Kidney glomerular epithelial cell (primary cell): Measurements from ENCODE around the gene WWOX.

Experiments used
- DNase-seq: peaks from one replicate; lab custom pipeline; 2025; lab: John Stamatoyannopoulos, UW

WWOX gene

DNA sequence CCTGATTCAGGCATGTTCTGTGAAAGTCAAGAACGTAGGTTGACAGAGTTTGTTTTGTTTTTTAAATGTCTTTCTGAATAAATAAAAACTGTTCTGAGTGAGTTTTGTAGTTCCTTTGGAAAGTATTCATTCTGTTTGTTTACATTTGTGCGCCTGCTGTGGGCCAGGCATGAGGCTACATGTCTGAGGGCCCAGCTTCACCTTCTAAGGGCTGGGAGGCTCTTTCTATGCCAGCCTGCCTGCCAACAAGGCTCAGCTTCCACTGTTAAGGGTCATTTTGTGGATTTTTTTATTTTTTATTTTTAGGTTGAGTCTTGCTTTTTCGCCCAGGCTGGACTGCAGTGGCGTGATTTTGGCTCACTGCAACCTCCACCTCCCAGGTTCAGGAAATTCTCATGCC lies 6.1 kb downstream of the WWOX start:
- no peak for DNase-seq

DNA sequence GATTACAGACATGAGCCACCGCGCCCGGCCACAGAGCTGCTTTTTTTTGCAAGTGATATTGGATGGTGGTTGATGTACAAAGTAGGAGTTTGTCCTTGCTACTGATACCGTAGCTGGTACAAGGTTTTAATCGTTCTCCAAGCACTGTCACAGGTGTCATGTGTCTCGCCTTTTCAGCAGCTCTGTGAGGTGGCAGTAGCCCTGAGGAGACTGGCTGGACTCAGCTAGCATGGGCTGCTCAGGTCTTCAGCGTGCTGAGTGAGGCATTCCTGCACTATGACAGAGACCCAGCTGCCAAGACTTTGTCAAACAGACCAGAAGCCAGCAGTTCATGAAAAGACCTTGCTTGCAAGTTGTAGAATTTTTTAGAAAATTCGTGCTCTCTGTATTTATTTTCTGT lies 7.2 kb downstream of the WWOX start:
- no peak for DNase-seq

DNA sequence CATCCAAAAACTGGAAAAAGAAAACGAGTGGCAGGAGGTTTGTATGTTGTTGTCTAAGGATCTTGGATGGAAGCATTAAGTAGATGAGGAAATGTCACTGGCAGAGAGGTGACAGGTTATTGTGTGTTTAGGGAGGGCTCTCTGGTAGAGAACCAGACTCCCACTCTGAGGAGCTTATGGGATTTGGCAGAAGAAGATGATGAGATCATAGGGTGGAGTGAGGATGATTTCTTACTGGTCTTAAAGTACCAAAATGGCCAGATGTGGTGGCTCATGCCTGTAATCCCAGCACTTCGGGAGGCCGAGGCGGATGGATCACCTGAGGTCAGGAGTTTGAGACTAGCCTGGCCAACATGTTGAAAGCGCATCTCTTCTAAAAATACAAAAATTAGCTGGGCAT lies 9.0 kb downstream of the WWOX start:
- no peak for DNase-seq

DNA sequence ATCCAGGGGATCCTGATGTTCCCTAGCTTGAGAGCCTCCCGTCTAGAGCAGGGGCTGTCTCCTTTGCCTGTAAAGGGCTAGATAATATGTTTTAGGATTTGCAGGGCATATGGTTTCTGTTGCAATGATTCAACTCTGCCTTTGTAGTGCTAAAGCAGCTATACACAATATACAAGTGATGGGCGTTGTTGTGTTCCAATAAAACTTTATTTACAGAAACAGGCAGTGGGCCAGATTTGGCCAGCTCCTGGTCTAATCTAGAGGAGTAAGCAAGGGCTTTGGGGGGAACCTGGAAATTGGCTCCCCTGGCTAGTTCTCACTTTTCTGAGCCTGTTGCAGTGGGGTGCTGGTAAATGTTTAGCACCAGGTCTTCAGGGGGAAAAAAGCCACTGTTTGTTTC lies 13.8 kb downstream of the WWOX start:
- DNase-seq, result no peak

DNA sequence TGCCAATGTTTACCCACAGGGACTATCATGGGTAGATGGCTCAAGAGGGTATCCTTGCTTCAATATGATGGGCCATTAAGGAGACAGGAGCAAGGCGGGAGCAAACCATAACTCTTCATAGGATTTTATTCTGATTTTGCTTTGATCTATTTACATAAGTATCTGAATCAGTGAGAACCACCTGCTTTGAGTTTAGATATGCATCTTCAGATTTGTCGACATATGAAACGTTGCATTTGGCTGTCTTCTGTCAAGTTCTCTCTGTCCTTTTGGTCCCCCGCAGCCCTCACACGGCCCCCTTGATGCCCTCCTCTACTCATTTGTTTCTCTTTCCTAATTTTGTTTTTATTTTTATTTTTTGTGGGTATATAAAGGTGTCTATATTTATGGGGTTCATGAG lies 16.2 kb downstream of the WWOX start:
- DNase-seq, result no peak

DNA sequence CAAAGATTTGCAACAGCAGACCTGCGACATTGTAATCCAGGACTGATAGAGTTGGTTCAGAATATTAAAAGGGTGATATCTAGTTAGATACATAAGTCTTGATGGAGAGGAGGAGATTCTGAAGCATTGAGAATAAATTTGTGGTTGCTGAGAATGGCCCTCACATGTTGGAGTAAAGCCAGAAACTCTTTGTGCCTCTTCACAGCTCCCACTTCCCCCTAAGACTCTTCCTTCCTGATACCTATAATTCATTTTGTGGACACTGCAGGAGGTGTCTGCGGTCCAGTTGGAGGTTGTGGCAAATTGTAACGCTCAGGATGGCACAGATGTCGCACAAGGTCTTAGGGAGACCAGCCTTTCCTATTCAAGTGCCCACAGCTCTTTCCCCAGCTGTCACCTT lies 17.5 kb downstream of the WWOX start:
- DNase-seq, result no peak

DNA sequence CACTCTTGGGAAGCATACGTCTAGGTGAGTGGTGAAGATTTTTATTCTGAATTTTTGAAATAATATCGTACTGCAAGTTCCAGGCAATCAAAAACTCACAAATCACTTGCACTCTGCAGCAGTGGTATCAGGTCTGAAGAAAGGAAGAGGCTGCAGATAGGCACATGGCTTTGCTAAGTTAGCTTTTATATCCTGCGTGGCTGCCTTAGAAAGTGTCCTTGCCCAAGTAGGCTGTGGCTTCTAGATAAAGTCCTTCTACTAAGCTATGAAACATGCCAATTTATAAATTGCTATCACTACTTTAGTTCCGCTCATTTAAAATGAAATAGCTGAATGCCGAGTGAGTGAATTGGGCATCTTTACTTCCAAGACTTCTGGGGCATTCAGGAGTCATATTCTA lies 17.9 kb downstream of the WWOX start:
- DNase-seq, result no peak

DNA sequence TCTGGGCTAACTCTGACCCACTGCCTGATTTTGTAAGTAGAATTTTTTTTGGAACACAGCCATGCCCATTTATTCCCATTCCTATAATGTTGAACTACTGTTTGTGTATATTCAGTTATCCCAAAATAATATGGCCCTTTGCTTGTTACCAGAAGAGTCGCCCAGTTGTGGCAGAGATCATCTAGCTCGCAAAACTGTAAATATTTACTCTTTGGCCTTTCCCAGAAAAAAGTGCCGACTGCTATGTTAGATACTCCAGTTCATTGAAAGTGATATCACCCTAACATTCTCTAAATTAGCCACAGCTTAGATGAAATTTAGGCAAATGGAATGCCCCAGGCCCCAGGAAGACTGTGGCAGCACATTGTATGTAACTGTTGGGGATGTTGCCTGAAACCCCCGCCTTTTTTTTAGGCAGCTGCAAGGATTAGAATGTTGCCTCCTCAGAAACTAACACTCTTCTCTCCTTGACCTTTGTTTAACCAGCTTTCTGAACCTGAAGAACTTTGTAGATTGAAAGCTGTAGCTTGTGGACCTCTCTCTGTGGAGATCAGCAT lies 19.1 kb downstream of the WWOX start:
- no peak for DNase-seq

DNA sequence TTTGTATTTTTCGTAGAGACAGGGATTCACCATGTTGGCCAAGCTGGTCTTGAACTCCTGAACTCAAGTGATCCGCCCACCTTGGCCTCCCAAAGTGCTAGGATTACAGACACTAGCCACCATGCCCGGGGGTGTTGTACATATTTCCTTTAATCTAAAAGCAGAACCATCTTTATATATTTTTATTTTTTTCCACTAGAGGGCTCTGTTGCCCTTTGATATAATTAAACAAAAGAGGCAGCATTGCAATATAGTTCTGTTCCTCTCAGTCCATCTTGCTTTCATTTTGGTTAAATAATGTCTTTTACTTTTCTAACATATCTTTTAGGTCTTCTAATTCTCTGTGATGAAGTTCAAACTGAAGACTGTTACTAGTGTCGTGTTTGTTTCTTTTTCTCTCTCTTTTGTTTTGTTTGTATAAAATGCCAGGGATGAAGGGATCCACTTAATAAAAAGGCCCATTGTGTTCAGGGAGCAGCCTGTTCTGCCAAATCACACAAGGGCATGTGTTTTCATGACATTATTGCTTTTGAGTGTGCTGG lies 23.4 kb downstream of the WWOX start:
- peak; percentile 86 for DNase-seq

DNA sequence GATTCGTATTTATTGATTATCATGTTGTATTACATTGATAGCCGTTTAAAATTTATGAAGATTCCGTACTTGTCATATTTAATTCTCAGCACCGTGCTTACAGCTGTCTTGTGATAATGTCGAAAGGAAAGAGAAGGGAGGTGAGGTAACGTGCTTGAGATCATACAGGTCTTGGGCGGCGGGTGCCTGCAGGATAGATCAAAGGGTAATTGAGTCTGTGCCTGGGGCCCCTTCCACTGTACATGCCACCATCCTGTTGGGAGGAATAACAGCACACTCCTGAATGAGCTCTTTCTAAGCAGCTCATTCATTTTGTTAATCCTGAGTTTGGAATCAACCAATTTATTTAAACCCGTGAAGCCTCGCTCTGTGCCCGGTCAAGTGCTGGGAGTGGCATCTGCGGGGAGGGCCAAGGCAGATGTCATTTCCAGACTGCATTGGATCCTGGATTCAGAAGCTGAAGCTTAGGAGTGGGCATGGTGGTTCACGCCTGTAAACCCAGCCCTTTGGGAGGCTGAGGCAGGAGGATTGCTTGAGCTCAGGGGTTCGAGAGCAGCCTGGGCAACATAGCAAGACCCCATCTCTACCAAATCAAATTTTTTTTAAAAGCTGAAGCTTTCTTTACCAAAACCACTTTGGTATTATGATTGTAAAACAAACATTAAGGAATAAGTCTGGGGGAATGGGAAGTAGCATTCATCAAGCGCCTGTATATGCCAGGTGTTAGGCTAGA lies 25.8 kb downstream of the WWOX start:
- no peak for DNase-seq

DNA sequence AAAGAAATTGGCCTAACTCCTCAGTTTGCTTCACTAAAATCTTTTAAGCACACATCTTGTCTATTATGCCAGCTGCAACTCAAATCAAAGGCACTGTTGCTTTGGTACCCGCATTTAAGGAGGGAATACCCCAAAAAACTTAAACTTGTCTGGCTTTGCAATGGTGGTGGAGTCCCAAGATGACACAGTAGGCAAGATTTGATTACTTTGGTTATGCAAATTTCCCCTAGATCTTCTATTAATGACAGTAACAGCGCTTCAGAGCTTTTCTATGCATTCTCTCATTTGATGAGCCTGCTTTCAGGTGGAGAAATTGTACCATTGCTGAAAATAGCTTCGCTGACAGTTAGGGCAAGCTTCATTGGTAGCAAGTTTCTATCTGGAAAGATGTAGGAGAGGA lies 27.2 kb downstream of the WWOX start:
- DNase-seq, result no peak

DNA sequence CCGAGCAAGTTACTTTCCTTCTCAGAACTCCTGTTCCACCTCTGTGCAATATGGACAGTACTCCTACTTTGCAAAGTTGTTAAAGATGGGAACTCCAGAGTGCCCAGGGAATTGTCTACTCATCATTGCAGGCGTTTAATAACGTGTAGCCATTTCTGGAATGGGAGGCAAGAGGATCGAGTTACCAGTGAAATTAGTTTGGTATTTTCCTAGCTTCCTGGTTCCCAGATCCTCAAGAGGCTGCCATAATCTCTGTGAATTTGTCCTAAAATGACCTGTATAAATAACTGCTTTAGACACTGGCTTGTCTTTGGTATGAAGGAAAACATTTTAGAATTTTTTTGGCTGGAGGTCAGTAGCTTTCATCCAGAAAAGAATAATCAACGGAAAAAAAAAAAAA lies 27.7 kb downstream of the WWOX start:
- DNase-seq, result no peak

DNA sequence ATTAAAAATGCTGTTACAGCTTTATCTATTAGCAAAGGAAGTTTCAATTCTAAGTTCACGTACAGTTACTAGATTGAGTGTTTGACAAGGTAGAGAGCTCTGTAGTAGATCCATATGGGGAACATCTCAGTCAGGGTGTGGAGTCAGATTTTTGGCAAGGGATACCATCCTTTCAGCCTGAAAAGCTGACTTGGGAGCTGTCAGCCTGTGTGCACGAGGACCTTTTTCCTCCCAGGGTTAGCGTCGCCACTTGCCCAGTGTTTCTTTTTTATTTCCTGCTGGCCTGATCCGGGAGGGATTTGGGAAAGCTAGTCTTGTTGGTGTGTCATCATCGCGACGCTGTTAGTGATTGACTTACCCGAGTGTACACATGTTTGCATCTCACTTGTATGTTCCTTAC lies 29.5 kb downstream of the WWOX start:
- DNase-seq, result no peak

DNA sequence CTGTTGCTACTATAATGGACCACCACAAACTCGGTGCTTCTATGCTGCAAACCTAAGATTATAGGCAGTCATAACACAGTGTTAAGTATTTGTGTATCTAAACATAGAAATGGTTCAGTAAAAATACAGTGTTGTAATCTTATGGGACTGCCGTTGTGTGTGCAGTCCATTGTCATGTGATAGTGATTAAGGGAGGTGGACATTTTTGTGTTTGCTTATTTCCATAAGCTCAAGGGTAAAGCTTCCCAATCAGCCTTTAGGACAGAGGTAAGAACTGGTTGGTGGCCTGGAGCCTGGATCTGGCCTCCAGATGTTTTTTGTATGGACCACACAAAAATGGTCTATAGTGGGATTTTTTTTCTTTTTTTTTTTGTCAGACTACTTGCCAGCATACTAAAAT lies 29.9 kb downstream of the WWOX start:
- no peak for DNase-seq

DNA sequence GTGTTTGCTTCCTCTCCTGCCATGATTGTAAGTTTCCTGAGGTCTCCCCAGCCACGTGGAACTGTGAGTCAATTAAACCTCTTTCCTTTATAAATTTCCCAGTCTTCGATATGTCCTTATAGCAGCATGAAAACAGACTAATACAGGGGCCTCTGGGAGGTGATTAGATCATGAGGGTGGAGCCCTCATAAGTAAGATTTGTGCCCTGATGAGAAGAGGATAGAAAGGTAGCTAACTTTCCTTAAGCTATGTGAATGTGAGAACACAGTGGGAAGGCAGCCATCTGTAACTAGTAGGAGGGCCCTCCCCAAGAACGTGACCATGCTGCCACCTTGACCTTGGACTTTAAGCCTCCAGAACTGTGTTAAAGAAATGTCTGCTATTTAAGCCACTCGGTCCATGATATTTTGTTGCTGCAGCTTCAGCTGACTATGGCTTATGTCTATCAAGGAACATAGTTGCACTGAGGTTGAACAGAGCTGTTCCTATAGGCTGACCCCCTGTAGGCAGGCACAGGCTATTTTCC lies 30.7 kb downstream of the WWOX start:
- DNase-seq, result no peak

DNA sequence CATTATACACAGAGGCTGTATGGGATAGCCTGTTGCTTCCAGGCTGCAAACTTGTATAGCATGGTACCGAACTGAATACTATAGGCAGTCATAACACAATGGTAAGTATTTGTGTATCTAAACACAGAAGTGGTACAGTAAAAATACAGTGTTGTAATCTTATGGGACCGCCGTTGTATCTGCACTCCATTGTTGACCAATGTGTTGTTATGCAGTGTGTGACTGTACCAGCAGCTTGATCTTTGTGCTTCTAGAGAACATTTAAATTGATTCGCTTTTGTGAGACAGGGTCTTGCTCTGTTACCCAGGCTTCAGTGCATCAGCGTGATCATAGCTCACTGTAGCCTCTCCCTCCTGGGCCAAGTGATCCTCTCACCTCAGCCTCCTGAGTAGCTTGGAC lies 31.5 kb downstream of the WWOX start:
- DNase-seq, result no peak

DNA sequence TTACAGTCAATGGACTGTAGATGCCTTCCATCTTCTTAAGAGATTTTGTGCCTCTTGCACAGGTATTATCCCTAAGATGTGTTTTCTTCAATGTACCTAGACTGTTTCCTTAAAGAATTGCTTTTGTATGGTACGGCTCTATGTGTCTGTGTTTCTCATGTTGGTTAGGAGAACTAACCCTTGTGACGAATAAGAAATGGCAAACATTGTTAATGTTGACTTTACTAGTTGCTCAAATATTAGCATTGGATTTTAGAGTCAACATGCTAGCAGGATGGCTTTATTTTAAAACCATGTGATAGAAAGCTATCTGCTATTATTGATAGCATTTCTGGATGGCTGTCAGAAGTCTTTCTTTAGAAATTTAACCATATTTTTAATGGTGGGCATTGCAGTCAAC lies 34.5 kb downstream of the WWOX start:
- DNase-seq, result no peak

DNA sequence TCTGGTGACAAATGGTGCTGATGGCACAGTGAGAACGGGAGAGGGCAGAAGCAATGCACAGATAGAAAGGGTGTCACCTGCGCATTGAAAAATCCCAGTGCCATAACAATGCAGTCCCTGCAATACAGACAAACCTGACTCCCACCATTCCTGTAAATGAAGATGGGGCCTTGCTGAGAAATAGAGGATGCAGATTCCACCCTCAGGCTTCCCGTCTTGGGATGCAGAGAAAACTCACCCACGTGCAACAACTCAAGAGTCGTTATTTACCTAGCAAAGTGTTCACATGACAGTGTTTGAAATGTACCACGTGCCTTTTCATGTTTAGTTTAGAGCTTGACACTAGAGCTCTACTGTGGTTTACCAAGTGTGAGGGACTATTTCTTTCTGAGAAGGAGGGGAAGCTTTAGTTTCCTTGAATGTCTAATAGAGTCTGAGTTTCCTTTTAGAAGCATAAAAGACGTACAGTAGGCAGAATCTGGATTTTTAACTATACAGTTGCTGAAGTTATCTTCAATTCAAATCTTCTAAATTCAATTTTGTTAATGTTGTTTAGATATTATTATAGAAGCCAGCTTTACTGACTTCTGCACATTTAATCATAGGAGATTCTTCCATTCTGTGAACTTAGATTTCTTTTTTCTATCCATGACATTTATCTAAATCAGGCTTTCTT lies 35.6 kb downstream of the WWOX start:
- DNase-seq, result no peak

DNA sequence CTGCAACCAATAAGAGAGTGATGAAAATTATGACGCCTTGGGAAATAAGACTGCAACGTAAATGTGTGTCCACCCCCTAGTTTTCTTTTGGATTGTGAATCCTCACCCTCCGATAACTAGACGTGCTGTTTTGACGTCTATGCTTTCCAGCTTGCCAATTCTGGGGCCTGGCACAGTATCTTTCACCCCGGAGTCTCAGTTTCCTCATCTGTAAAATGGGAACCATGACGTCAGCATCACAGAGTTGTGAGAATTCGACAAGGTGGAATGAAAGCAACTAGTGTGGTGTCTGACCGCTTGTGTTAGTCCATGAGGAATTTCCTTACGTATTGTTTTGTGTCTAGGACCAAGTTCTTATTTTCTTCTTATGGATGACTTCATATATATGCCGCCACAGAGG lies 37.7 kb downstream of the WWOX start:
- DNase-seq, result no peak

DNA sequence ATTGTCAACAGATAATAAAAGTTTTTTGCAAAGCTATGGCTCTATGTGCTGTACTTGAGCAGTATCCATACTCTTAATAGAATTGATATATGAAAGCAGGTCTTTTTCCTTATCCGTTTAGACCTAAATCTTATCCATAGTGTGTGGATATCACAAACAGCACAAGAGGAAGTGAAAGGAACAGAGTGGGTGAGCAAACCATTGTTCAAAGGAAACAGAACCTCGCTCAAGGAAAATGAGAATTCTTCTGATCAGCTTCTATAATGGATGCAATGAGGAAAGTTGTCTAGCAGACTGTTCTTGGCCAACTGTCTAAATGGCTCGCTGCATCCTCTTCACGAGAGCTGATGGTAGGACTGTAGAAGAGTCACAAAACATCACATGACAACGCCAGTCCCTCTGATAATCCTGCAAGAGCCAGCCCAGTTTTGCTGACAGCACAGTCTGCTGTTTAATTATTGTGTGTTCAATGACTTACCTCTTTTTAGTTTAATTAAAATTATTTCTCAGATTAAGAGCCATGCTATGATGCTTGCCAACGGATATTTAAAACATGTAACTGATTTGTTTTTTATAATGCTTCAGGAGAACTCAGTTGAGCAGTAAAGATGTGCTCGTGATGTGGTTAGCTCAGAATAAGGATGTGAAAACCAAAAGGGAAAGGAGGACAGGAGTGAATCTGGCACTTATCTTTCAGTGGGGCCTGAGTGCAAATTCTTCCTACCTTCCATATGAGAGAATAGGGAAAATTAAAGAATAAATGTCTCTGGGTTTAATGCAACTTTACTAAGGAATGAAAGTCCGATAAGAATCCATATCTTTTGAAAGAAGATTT lies 38.5 kb downstream of the WWOX start:
- no peak for DNase-seq

DNA sequence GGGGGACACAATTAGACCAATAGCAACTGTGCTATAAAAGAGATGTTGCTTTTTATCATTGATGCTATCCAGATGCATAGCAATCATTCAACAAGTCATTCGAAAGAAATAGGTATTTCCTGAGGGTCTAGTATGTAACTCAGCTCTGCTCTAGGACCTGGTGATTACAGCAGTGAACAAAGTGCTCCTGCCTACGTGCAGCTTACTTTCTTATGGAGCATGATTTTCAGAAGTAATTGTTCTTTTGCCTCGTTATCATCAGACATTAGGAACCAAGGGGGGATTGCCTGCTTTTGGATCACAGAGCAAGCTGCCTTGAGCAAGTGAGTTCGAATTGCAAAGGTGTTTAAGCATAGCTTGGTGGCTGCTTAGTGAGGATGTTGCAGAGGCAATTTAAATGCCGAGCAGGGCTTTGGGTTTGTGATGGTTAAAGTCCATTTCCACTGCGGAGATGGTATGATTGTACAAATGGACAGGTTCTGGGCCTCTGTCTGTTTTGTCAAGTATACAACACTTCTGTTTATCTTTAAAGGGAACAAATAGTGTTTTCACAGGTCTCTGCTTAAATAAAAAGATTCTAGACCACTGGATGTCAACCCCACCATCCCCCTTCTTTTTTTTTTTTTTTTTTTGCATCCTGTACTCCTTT lies 41.5 kb downstream of the WWOX start:
- DNase-seq, result no peak

DNA sequence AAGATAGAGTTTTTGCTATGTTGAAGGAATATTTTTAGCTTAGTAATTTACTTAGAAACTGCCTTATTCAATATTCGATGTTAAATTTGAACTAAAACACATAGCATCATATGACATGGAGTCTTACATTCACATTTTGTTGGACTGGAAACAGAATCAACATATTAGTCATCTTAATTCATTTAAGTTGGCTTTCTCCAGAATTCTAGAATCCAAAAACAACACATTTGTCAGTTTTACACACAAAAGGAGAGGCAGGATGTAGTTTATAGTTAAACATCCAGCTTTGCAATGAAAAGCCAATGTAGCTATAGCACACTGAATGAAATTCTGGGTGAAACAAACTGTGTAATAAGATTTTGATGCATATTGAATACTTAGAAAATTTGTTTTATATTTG lies 43.3 kb downstream of the WWOX start:
- DNase-seq, result no peak
